Iris pigment epithelial cell (primary cell): ENCODE measurements around the gene TNFAIP8L1.
"Not testable (repeated sequence)": the region's sequence is repeated elsewhere in the genome, so short reads cannot be mapped to it uniquely, and the experiment has no call there.

ENCODE experiments used
- DNase-seq: peaks from one replicate; pipeline ENCODE4 v3.0.0-alpha.2; 2011; ENCODE audit warnings: low read depth

The TNFAIP8L1 gene

DNA sequence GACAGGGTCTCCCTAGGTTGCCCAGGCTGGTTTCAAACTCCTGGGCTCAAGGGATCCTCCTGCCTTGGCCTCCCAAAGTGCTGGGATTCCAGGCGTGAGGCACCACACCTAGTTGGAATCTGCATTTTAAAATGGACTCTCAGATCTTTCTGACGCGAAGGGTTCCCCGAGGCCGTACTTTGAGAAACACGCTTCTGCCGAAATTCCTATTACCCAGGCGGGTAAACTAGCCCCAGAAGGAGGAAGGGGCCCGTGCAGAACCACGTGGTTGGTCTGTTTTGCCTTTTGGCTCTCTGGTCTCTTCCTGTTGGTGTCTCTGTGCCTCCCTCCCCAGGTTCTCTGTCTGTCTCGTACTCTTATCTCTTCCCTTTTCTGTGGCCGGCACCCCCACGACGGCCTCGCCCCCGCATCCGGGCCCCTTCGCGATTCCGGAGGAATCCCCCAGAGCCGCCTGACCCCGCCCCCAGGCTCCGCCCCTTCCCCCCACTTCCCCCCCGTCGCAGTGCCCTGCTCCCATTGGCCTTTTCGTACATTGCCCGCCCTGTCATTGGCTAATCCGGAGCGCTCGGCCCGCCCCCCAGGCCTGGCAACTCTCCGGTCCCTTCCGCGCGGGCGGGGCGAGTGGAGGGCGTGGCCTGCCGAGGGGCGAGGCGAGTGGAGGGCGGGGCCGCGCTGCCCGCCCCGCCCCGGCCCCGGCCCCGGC is at the start of gene TNFAIP8L1:
TNFAIP8L1 (plus strand) TSS at position 689 of the 703 bp plus-strand sequence. CDS start 12,354 bp downstream, outside the sequence.
- peak; percentile 94 for DNase-seq

DNA sequence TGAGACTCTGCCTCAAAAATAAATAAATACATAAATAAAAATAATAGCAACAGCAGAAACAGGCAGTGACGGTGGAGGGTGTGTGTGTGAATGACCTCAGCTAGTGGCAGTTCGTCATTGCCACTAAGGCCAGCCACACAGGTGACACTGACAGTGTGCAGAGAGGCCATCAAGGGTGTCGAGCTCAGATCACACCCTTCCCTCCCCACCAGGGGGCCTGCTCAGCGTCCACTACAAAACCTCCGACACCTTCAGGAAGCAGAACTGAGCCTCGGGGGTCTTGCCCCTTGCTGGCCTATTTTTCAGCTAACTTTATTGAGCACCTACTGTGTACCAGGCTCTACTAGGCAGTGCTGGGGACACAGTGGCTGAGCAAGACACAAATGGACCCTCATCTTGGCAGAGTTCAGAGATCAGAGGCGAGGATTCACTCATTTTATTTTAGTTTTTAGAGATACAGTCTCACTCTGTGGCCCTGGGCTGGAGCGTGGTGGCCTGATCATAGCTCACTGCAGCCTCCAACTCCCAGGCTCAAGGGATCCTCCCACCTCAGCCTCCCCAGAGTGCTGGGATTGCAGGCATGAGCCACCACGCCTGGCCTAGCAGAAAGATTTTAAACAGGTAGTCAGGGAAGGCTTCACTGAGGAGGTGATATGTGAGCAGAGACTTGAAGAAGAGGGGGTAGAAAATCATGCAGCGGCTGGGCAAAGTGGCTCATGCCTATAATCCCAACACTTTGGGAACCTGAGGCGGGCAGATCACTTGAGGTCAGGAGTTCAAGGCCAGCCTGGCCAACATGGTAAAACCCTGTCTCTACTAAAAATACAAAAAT is 49.5 kb upstream of the TNFAIP8L1 start:
- no peak for DNase-seq

- no peak for DNase-seq
Observed at GRCh38 chr19:4590559-4590958, 48.8 kb upstream of the TNFAIP8L1 start.

- DNase-seq: no peak
Observed at GRCh38 chr19:4591320-4591719, 48.0 kb upstream of the TNFAIP8L1 start.

DNA sequence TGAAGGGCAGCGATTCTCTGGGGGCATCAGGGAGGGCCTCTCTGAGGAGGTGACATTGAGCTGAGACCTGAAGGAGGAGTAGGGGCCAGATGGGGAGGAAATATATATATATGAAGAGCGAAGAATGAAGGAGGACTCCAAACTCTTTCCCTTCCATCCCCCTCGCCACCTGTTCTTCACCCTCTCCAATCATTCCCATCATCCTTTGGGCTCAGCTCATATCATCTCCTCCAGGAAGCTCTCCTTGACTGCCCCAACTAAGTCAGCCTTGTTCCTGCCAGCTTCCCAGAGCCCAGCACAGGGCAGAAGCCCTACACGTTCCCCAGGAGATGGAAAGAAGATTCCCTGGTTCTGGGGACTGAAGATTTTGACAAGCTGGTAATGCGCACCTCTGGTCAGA is 46.9 kb upstream of the TNFAIP8L1 start:
- no peak for DNase-seq

DNA sequence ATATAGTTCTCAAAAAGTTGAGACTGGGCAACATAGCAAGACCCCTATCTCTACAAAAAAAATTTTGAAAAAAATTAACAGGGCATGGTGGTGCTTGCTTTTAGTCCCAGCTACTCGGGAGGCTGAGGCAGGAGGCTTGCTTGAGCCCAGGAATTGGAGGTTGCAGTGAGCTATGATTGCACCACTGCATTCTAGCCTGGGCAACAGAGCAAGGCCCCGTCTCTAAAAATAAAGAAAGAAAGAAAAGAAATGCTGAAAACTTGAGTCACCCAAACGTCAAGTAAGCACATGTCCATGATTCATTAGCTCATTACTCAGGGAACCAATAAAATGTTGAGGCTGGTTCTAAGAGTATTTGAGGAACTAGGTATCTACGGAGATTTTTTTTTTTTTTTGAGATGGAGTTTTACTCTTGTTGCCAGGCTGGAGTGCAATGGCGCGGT is 45.9 kb upstream of the TNFAIP8L1 start:
- peak; percentile 56 for DNase-seq

GRCh38 chr19:4594201-4594600 is 45.1 kb upstream of the TNFAIP8L1 start:
- no peak for DNase-seq

GRCh38 chr19:4595158-4595557 is 44.2 kb upstream of the TNFAIP8L1 start:
- DNase-seq: not testable (repeated sequence)

DNA sequence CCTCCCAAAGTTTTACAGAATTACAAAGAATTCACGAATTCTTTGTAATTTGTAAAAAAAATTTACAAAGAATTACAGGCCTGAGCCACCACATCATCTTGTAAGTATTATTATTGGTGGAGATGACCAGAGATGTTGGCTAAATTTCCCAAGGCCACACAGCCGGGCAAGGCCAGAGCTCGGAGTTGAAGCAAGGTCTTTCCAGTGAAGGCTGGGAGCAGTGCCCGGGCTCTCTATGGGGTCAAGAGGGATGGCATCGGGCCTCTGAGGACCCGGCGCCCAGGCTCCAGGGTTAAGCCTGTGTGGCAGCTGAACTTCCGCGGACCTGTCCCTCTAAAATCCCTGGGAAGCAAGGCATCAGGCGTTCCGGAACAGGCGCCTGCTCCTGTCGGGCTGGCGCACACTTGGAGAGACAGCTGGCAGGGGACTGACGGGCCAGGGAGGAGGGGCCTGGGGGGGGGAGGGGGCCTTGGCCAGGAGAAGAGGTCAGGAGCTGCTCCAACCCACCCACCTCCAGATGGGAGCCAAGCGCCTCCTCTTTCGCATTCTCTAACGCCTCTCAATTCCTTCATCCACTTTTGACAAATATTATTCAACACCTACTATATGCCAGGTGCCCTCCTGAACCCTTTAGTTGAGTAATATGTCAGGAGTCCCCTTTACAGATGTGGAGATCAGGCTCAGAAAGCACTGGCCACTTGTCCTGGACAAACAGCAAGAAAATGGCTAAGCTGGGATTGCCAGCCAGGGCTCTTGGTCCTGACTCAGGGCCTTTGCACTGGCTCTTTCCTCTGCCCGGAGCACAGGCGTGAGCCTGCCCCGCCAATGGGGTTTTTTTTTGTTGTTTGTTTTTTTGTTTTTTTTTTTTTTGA is 43.0 kb upstream of the TNFAIP8L1 start:
- no peak for DNase-seq

DNA sequence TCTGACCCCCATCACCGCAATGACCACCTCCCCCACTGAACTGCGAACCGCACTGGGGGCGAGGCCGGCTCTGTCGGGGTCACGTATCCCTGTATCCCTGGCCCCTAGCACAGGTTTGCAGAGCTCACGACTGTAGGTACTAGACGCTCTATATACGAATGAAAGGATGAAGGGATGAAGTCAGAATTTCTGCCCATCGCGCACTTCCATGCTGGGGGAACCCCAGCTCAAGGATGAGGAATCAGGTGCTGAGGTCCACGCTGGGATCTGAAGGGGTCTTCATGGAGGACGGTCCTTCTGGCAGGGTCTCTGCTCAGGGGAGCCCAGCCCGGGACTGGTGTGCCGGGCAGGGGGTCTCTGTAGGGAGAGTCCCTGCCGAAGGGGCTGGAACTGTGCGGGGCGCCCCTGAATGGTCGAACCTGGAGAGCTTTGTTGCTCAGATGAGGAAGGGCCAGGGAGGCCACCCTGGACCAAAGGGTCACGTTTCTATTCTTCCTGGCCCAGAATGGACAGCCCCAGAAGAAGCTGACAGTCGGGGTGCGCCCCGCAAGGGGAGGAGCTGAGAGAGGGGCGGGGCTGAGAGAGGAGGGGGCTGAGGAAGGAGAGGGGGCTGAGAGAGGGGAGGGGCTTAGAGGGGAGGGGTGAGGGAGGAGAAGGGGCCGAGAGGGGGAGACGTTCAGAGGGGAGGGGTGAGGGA is 41.9 kb upstream of the TNFAIP8L1 start:
- DNase-seq: no peak

- no peak for DNase-seq
Observed at GRCh38 chr19:4597975-4598671, 41.2 kb upstream of the TNFAIP8L1 start.

GRCh38 chr19:4598712-4599111 is 40.6 kb upstream of the TNFAIP8L1 start:
- no peak for DNase-seq

DNA sequence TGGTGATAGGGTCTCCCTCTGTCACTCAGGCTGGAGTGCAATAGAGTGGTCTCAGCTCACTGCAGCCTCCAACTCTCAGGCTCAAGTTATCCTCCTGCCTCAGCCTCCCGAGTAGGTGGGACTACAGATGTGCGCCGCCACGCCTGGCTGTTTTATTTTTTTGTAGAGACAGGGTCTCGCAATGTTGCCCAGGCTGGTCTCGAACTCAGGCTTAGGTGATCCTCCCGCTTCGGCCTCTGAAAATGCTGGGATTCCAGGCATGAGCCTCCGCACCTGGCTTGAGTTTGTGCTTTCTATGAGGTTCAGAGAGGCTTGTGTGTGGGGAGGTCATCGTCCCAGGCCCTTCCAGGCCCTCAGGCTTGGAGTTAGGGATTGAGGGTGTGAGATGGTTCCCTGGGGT is 39.2 kb upstream of the TNFAIP8L1 start:
- DNase-seq: no peak

- no peak for DNase-seq
Observed at GRCh38 chr19:4600893-4601292, 38.4 kb upstream of the TNFAIP8L1 start.

- no peak for DNase-seq
Observed at GRCh38 chr19:4602173-4602788, 37.0 kb upstream of the TNFAIP8L1 start.

DNA sequence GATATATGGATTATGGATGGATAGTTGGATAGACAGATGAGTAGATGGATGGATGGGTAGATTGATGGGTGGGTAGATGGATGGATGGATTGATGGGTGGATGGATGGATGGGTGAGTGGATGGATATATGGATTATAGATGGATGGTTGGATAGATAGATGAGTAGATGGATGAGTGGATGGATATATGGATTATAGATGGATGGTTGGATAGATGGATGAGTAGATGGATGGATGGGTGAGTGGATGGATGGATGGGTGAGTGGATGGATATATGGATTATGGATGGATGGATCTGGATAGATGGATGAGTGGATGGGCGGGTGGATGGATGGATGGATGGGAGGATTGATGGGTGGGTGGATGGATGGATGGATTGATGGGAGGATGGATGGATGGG is 36.4 kb upstream of the TNFAIP8L1 start:
- no peak for DNase-seq

- DNase-seq: no peak
Observed at GRCh38 chr19:4604912-4605311, 34.4 kb upstream of the TNFAIP8L1 start.

DNA sequence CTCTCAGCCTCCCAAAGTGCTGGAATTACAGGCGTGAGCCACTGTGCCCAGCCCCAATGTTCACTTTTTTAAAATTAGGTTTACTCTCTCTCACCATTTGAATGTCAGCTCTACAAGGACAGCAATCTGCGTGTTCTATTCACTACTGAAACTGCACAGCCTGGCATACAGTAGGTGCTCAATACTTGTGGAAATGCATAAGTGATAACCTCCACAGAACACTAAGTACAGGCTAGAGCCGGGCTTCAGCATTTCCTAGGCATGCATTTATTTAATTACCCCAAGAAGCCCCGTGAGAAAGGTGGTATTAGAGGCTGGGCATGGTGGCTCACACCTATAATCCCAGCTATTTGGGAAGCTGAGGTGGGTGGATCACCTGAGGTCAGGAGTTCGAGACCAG is 33.1 kb upstream of the TNFAIP8L1 start:
- DNase-seq: no peak

- DNase-seq: no peak
Observed at GRCh38 chr19:4606921-4607678, 32.2 kb upstream of the TNFAIP8L1 start.
